Mammary epithelial cell (primary cell): ENCODE measurements around the gene PDE1C.

Experiments
- CTCF ChIP-seq, 2 donors: IDR thresholded peaks in 1 of 2; conservative IDR thresholded peaks in 1 of 2; 2 replicates each; pipeline ENCODE4 v1.5.1; 2011 to 2012; ENCODE audit warnings: inconsistent platforms in 2 of 2, low read length in 2 of 2, mild to moderate bottlenecking in 2 of 2, control low read depth in 1 of 2, low read depth in 1 of 2; ENCODE audit not compliant: insufficient read depth in 1 of 2; ENCODE audit errors: extremely low read depth in 1 of 2
- EZH2 ChIP-seq: IDR thresholded peaks from 2 replicates; pipeline ENCODE4 v1.6.1; 2012; ENCODE audit warnings: low read length, inconsistent platforms, borderline replicate concordance

DNA sequence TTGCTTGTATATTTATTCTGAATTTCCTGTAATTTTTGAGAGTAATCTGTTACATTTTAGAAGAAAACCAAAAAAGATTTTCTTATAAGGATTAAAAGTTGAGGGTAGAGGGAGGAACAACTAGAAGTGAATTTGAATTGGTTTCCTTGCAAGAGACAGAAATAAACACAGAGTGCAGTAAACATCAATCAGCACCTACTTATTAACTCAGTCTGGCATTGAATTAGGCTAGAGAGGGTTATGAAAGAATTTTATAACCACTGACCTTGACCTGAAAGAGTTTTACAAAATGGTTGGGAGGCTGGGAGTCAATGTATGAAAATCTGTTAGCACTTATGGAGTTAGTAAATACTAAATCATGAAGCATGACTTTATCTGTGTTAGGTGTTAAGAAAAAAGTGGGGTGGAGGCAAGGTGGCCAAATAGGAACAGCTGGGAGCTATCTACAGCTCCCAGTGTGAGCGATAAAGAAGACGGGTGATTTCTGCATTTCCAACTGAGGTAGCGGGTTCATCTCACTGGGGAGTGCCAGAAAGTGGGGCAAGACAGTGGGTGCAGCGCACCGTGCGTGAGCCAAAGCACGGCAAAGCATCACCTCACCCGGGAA, 106.5 kb downstream of the PDE1C start:
- TF ChIP-seq CTCF (conservative IDR thresholded peaks at IDR 0.05 in 1 of 2, IDR thresholded peaks at IDR 0.05 in 1 of 2; ENCODE audit: extremely low read depth in 1 of 2, insufficient read depth in 1 of 2, low read depth in 1 of 2, low read length in 2 of 2) (no peak), EZH2 (no peak)
